Left cardiac atrium (tissue), 4 donors: ENCODE data around the gene NMT1. TPM values are rescaled to one million over a fixed set of nuclear protein-coding genes. Genes with fewer than 3 reads are reported as not detected.

ENCODE experiments used
- ATAC-seq, 2 donors: fragments of 200-7000 bp; cut with Tn5 transposase; one replicate each; pipeline ENCODE4 v1.9.1; 2020; ENCODE audit warnings: mild to moderate bottlenecking in 2 of 2, moderate library complexity in 2 of 2
- DNase-seq: peaks from one replicate; pipeline ENCODE4 v3.0.0-alpha.2; 2020
- intact Hi-C, 2 donors: fragments of 100-400 bp; cut with DNase I; formaldehyde crosslinking; loops; one replicate each; pipeline versions ENCODE4 v1.14.1 to v1.15.1; 2022 to 2023
- total RNA-seq, 2 donors: library from RNA; stranded (reverse); fragmentation: NEBNext Ultra II Directional; extraction: Animal tissue kit (Norgen Biotek cat#: 25700); gene quantifications; one replicate each; pipeline ENCODE4 v1.2.1, GENCODE V29; 2021
- donor health status: DM: no; HTN: yes; CAD: no.
- donor health status: DM: no; HTN: yes; CAD: no; lungs with severe emphysema.
- donor health status: DM: yes; HTN: yes; CAD: no.
- donor health status: Dilated cardiomyopathy.

The NMT1 gene
- total RNA-seq, 2 donors from 2014 or later: 66.6 to 92.4 TPM

DNA sequence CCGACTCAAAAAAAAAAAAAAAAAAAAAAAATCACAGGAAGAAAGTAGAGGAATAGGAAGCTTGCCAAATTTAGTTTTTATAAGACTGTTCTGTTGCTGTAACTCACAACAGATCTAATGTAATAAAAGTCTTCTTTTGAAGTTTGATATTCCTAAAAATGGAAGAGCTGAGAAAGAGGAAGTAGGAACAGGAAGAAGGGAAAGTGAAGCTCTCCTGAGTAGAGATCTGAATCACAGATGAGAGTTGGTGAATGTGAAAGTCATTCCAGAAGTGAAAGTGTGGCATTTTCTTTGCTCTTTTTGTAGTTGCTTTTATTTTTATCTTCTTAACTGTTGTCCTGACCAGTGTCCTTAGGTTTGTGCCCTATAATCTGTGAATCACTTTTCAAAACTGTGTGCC, 2.1 kb downstream of the NMT1 start:
- intact Hi-C loops: no loop called here
- ATAC-seq (no peak), DNase-seq (no peak)

- intact Hi-C loops: no loop called here
- no peak for ATAC-seq
- no peak for DNase-seq
Measured at GRCh38 chr17:45067637-45068036, 6.5 kb downstream of the NMT1 start.

GRCh38 chr17:45070001-45070400, 8.9 kb downstream of the NMT1 start:
- intact Hi-C loops: no loop called here
- DNase-seq (no peak), ATAC-seq (no peak)

DNA sequence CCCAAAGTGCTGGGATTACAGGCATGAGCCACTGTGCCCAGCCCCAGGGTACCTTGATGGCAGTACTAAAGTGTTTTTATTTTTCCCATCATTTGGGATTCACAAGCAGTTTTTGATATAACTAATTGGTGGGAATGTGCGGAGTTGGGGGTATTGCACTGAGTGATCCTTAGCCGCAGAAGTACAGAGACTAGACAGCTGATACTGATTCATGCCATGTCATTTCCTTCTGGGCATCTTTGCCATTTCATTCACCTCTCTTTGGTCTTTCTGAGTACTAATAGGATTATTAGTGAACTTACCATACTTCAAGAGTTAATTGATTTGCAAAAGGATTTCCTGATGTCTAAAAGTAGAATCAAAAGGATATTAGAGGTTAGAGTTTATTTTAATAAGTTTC, 9.7 kb downstream of the NMT1 start:
- ATAC-seq: no peak
- no peak for DNase-seq
- intact Hi-C loops: no loop called here

DNA sequence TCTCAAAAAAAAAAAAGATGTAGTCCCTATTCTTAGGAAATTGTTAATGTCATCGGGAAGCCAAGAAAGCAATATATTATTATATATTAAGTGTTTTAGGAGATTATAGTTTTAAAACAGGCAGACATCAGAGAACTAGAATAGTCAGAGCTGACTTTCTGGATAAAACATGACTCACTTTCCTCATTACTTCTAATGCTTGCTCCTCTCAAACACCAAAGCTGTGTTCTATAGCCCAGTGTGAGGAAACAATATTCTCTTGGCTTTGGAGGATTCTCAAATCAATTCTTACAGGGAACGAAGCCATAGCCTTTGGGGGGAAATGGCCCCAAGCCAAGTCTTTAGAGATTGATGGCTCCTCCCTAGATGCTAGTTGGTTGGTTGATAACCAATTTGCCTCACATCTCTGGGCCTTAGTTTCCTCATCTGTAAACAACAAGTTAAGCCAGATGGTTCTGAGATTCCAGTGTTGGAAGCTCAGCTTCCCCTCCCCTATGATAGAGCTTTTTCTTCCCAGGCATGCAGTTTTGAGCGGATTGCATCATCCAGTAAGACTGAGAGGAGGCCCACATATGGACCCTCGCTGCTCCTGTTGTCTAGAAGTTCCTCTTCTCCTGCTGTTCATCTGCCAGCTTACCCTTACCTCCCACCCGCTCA, 12.4 kb downstream of the NMT1 start:
- no peak for DNase-seq
- intact Hi-C loops: no loop called here
- ATAC-seq: peak; percentile 58 to 59

DNA sequence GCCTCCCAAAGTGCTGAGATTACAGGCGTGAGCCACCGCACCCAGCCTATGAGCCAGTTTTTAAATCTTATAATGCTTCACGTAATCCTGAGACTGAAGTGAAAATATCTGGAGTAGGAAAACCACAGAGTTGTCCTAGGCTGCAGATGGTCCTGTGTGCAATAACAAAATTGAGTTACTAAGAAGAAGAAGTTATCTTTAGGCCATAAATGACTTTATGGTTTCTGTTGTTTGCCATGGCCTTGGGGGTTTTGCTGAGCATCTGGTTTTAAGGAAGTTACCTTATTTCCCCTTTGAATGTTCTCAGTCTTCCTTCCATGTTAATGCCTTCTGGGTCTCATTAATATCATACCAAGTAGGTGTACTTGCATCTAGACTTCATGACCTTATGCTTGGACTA, 16.5 kb downstream of the NMT1 start:
- intact Hi-C loops: no loop called here
- DNase-seq (no peak), ATAC-seq (no peak)

DNA sequence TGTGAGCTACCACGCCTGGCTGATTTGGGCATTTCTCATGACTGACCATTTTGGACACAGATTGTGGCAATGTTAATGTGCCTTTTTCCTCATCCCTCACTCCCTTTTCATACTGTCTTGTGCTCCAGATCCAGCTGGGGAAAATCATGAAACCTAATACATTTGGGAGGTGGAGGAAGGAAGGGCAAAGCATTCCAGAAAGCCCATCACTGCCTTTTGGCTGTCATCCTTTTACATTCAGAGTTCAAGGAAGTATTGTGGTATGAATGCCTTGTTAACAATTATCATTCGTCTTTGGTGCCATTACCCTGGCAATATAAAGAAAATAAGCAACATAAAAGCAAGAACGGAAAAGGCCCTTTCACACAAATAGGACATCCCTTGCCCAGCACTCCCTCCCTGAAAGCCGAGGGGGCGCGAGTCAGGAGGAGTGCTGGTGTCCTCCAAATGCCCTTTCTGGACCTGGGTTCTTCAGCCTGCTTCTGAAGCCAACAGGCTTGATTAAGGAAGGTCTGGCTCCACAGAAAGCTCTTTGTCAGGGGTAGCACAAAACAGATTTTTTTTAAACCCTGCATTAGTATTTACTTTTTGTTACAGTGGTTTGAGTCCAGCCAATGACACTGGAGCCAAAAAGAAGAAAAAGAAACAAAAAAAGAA, 20.1 kb downstream of the NMT1 start:
- no peak for ATAC-seq
- intact Hi-C loops: no loop called here
- no peak for DNase-seq

DNA sequence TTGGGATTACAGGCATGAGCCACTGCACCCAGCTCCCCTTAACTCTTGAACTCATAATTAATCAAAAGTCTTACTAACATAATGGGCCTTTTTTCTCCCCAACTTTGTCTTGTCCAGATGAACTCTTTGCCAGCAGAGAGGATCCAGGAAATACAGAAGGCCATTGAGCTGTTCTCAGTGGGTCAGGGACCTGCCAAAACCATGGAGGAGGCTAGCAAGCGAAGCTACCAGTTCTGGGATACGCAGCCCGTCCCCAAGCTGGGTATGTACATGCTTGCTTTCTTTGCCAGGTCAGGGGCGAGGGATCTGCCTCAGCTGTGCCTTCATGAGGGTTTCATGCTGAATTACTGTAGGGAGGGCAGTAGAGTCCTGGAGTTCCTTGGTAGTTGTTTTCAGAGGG, 25.3 kb downstream of the NMT1 start:
- ATAC-seq (no peak), DNase-seq (no peak)
- intact Hi-C loops: no loop called here

GRCh38 chr17:45086865-45087503, 25.9 kb downstream of the NMT1 start:
- no peak for DNase-seq
- intact Hi-C loops: no loop called here
- ATAC-seq: no peak

GRCh38 chr17:45087504-45087975, 26.4 kb downstream of the NMT1 start:
- intact Hi-C loops: no loop called here
- no peak for DNase-seq
- peak; percentile 28 to 36 for ATAC-seq

GRCh38 chr17:45087978-45088377, 26.9 kb downstream of the NMT1 start:
- intact Hi-C loops: no loop called here
- no peak for DNase-seq
- no peak for ATAC-seq

DNA sequence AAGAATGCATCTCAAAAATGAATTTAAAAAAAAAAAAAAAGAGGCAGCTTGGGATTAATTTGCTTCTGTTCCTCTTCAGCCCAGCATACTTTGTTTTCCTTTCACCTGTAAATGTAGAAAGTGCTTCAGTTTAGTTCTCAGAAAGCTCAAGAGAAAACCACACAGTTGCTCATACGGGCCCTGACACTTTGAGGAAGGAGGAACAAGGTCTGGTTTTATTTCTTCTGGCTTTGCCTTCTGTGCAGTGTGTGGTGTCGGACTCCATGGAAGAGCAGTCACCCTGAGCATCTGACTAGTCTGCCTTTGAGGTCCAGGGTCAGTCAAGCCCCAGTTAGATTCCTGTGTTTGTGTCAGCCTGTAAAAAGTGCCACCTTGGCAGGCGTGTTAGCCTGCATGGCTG, 27.6 kb downstream of the NMT1 start:
- intact Hi-C loops: no loop called here
- no peak for ATAC-seq
- no peak for DNase-seq

DNA sequence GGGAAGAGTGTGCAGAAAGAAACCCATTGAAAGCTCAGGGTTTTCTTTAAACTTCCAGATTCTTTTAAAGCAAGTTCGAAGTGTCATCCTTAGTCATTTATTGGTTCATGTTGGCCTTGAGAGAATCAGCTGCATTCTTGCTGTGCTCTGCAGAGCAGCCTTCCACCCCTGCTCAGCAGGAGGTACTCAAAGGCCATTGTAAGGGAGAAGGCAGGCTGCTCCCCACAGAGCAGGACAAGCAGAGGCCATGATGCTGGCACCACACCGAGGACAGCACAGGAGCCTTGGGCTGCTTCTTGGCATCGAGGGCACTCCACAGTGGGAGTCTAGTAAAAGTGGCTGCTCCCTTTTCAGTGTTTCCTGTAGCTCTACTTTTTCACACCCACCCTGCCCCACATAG, 29.6 kb downstream of the NMT1 start:
- ATAC-seq (no peak), DNase-seq (no peak)
- intact Hi-C loops: loop anchor here (10.0 kb wide), 1 partner anchor 176 kb away; the partner anchor contains the start of gene GFAP (in 2 of the 2)

GRCh38 chr17:45091778-45092425, 30.8 kb downstream of the NMT1 start:
- intact Hi-C loops: loop anchor here (10.0 kb wide), 1 partner anchor 177 kb away; the partner anchor contains the start of gene GFAP (in 2 of the 2)
- ATAC-seq: no peak
- peak; percentile 19 for DNase-seq

DNA sequence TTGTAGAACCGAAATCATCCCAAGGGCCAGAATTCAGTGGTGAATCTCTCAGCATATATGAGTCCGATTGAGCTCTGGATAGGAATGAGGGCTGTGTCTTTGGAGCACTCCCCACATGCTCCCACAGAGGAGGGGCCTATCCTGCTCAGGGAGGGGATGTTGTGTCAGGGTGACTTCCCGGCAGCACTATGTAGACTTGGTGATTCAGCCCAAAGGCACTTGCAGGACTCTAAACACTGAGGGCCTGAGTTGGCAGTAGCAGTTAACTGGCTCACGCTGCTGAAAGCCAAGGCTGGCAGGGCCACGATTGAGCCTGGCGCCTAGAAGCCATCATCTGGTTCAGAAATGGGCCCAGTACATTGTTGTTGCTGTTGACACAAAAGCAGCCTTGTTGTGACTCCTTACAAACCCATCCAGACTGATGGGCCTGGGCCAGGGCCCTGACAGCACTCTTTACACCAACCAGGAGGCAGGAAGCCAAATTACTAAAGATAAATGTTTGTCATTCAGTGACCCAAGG, 31.9 kb downstream of the NMT1 start:
- intact Hi-C loops: loop anchor here (10.0 kb wide), 1 partner anchor 178 kb away; the partner anchor contains the start of gene GFAP (in 2 of the 2)
- DNase-seq (peak; percentile 90), ATAC-seq (peak; percentile 95 to 97)

DNA sequence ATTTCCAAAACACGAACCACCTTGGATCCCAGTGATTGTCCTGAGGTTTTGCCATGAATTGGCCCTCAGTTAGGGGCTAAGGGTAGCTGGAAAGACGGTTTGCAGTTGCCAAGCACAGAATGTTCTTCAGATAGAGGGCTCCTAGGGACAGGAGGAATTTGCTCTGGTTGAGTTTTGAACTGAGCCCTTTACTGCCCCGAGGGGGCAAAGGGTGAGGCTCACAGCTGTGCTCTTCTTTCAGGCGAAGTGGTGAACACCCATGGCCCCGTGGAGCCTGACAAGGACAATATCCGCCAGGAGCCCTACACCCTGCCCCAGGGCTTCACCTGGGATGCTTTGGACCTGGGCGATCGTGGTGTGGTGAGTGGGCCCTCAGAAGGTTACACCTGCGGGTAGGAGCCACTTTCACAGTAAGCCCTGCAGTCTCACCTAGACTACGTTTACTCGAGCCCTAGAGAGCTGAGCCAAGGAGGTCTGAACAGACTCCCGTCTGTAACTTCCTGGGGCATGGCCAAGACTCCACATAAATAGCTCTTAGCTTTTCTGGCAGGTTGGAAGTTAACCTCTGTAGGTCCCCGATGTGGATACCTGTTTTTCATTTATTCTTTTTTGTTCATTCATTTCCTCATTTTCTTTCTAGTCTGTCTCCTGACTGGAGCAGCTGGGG, 32.5 kb downstream of the NMT1 start:
- ATAC-seq (peak; percentile 52 to 60), DNase-seq (no peak)
- intact Hi-C loops: loop anchor here (10.0 kb wide), 1 partner anchor 179 kb away; the partner anchor contains the start of gene GFAP (in 2 of the 2)

DNA sequence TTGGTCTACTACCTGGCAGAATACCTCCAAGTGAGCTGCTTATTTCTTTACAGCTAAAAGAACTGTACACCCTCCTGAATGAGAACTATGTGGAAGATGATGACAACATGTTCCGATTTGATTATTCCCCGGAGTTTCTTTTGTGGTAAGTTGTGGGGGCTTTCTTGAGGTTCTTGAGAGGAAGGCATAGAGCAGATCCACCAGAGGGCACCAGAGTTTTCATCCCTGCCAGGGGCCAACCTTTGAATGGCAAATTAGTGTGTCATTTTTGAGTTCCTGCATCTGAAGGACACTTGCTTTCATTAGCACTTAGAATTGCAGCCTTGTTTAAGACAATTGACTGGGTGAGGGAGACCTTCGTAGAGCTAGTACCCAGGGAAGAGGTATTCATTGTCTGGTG, 35.0 kb downstream of the NMT1 start:
- ATAC-seq (no peak), DNase-seq (no peak)
- intact Hi-C loops: loop anchor here (5.0 to 10.0 kb wide), 3 partner anchors 36 to 181 kb away; partner anchors contain the start of genes GFAP (in 2 of the 2) and PLCD3 (in 2 of the 2)

DNA sequence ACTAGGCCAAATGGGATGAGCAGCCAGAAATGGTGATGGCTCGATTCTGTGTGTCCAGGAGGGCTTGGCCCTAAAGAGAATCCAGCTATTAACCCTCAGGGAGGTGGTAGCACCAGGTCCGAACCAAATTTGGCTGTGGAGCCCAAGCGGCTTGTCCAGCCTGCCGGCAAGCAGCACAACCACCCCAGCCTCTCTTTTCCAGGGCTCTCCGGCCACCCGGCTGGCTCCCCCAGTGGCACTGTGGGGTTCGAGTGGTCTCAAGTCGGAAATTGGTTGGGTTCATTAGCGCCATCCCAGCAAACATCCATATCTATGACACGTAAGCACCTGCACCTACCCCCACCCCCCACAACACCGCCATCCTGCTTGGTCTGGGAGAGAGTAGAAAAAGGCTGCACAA, 35.8 kb downstream of the NMT1 start:
- intact Hi-C loops: loop anchor here (5.0 to 10.0 kb wide), 3 partner anchors 35 to 182 kb away; partner anchors contain the start of genes GFAP (in 2 of the 2) and PLCD3 (in 2 of the 2)
- DNase-seq (no peak), ATAC-seq (no peak)
